SK-N-DZ (cell line): Measurements from ENCODE around the gene RNF41.
A peak's percentile ranks its signal among the peaks of the same experiment; 100 is the strongest.
"Not testable (repeated sequence)": the region's sequence is repeated elsewhere in the genome, so short reads cannot be mapped to it uniquely, and the experiment has no call there.

Experiments
- DNase-seq: peaks from one replicate; pipeline ENCODE4 v3.0.0-alpha.2; 2015; ENCODE audit warnings: low spot score

The RNF41 gene

DNA sequence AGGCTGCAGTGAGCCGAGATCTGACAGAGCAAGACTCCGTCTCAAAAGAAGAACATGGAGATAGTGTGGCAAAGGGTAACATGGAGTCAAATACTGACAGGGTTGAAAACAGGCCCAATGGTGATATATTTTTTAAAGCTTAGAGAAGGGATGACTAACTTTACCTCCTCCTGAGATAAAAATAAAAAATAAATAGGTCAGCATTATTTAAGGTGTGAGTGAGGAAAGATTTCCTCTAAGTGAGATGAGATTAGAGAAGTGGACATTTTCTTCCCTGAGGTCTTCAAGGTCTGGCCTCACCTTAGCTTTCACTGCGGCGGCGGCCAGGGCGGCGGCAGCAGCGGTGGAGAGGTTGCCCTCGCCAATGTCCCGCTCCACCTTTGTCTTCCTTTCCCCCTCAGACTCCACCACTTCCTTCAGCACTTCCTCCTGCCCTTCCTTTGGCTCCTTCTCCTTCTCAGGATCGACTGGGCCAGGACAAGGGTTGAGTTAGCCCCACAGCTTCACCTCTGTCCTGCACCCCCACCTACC, 52.4 kb downstream of the RNF41 start:
- DNase-seq = no peak

DNA sequence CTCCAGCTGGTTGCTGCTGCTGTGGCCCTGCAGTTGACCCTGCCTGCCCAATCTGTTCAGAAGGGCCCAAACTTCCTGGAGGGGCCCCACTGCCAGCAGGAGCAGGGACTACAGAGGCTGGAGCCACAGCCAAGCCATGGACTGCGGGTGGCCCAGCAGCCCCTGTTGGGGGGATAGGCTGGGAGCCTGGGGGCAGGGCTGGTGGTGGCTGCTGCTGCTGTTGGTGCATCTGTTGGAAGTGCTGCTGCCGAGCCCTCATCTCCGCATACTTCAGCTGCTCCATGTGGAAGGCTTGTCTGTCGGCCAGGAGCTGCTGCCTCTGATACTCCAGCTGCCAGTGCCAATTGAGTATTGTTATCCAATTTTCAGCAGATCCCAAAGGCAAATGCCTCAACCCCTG, 56.4 kb downstream of the RNF41 start:
- DNase-seq = no peak

DNA sequence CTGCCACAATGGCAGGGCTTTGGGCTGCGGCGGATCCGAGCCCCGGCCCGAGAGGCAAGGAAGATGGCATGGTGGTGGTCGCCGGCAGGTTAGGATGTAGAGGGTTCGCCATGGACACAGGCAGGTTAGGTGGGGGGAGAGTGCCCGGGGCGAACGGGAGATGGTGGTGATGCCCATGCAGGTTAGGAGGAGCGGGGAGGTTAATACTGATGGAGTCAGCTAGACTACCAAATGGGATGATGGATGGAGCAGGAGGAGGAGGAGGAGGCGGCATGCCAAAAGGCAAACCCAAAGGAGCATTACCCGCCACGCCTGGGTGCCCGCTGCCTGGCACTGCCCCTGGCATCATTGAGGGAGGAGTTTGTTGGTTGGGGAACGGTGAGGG, 57.4 kb downstream of the RNF41 start:
- DNase-seq = no peak

DNA sequence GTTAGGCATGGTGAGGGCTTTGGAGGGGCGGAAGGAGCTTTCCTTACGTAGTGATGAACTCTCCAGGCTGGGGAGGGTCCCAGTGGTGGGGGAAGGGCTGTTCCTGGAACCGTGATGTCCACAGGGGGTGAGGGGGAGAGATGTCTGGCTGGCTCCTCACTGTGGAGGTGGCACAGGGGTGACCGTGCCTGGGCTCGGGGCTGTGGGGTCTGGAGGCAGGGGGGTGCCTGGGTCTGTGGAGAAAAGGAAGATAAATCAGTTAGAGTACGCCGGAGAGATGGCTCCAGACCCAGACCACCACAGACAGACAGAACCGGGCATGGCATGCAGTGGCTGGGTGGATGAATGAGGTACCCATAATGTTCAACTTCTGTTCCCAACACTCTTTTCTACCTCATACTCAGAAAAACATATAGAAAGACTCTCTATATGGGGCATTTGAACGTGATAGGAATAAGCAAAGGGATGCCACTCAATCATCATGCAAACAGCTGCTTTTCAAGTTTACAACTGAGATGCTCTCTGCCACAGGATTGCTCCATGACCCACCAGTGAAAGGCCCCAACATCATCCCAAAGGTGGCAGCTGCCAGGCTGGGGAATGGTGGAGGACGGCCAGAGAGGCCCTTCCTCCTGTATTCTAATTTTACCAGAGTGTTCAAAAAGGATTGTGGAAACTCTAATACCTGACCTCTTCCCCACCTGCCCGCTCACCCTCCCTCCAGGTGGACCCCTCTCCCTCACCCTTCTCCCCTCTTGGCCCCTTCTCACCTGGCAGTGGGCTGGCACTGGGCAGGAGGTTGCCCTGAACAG, 58.0 kb downstream of the RNF41 start:
- DNase-seq = no peak

DNA sequence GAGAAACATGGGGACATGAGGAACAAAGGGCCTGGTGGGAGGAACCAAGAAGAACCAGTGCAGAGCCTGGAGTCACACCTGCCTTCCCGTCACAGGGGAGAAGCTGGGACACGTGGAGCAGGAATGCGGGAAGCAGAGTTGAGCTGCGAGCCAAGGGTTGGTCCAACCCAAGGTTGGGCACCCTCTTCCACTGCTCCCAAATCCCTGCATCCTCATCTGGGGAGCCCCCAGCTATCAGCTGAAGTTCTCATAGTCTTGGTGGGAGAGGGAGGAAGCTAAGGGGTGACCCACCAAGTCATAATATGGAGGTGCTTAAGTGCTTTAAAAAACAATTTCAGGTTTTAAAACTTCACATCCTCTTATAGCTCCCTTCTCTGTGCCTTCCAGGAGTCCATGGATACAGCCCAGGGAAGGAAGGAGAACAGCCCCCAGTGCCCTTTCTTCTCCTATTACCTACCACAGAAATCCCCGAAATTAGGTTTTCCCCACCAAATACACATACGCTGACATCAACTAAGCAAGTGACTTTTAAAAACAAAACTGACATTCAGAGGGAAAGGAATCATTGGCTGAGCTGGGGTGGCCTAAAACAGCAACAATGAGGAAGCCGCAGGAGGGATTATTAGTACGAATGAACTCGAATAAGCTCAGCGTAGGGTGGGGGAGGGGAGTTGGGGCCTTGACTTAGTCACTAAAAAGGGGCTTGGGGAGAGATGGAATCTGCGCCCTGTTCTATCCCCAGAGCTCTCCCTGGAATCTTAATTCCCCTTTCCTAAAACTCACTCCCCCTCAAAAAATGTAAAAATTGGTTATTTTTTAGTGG, 59.0 kb downstream of the RNF41 start:
- no peak for DNase-seq

DNA sequence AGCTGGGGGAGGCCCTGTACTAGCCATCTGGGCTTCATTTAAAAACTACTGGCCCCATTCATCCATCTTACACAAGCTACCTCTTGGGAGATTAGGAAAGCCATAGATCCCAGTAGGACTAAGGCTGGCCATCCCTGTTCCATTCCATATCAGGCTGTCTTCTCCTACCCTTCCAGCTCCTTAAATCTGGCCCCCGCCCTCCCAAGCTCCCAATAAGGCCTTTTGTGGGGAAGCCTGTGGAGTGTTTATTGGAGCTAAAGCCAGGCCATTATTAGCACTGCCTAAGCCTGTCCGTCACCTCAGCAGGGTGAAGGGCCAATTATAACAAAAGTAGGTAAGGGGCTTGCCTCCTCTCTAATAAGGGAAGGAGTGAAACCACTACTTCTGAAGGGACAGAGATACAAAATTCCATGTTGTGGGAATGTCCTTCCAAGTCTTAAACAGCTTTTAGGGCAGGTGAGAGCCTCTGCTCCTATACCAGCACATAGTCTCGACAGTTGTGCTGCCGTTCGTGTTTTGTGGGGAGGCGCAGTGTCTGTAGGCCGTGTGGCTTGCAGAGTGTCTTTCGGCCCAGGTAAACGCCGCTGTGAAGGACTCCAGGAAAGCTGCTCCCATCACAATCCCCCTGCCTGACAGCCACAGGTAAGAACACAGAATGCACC, 59.9 kb downstream of the RNF41 start:
- no peak for DNase-seq

DNA sequence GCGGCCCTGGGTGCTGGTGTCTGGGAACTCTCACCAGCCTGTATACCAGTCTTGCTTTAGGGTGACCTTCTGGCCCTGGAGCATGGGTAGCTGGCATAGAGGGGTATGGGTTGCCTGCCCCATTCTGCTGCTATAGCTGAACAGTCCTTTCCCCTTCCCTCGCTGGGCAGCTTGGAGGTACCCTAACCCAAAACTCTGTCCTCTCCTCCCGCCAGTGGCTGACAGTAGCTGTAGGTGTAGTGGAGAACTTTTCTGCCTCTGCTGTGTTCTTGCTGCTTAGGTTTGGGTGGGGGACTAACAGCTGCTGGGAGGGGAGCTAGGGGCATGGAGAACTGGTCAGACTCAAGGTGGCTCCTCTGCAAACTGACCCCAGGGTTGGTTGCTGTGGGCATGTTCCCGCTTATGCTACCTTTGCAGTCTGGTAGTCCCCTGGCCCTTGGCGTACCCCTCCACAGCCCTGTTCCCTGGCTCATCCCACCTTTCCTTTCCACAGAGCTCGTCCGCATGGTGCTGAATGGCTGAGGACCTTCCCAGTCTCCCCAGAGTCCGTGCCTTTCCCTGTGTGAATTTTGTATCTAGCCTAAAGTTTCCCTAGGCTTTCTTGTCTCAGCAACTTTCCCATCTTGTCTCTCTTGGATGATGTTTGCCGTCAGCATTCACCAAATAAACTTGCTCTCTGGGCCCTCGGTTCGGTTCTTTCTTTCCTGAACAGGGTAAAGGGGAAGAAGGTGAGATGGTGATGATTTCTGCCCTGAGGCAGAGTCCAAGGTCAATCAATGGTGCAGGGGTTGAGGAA, 60.6 kb downstream of the RNF41 start:
- DNase-seq = no peak

DNA sequence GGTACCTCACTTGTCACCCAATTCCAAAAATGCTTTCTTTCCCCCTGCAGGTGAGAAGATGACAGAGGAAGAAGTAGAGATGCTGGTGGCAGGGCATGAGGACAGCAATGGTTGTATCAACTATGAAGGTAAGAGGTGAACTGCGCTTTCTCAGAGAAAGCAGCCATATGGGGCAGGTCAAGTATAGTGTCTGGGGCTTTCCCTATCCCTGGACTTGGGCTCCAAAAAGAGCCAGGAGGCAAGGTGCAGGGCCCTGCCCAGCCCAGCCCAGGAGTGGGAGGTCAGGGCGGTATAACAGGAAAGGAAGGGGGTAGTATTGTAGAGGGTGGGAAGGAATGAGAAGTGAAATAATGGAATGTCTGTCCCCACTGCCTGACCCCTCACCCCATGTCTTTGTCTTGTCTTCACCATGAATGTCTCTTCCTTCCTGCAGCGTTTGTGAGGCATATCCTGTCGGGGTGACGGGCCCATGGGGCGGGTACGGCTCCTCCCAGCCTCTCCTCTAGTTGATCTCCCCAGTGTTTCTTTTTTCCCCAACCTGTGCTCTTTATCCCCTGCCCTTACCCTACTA, 61.4 kb downstream of the RNF41 start:
- no peak for DNase-seq

DNA sequence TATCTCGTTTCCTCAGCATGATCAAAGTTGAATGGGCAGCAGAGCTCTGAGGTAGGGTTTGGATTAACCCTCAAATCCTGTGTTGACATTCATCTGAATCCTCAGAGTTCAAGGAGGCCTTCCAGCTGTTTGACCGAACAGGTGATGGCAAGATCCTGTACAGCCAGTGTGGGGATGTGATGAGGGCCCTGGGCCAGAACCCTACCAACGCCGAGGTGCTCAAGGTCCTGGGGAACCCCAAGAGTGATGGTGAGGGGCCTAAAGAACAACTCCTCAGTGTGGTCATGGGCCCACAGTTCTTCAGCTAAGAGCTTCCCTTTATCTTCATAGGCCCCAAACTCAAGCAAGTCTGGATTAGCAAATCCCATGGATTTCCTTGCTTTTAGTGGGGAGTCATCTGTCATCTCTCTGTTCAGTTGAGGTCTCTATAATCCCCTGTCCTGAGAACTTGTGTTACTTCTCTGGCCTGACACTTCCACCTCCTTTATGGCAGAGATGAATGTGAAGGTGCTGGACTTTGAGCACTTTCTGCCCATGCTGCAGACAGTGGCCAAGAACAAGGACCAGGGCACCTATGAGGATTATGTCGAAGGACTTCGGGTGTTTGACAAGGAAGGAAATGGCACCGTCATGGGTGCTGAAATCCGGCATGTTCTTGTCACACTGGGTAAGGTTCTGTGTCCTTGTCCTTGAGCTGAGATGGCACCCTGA, 62.1 kb downstream of the RNF41 start:
- no peak for DNase-seq

DNA sequence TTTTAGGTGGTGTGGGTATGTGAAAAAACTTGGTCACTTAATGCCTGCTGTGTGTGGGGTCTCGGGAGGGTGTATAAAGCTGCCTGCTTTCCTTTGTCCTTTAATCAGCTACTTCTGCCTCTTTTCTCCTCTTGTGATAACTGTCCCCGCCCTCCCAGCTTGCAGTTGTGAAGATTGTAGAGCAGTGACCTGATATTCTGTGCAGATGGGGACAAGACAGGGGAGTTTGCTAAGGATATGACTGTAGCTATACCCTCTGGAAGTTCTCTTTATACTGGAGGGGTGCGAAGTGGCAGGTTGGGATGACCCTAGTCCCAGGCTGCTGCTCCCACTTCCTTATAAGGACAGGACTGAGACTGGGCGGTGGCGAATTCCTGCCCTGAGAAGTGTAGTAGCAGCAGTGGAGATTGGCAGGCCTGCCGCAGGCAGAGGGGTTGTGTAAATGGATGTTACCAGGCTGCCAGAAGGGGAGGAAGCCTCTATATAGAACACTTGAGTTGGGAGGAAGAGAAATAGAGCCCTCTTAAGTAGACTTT, 62.7 kb downstream of the RNF41 start:
- DNase-seq = peak; percentile 76

DNA sequence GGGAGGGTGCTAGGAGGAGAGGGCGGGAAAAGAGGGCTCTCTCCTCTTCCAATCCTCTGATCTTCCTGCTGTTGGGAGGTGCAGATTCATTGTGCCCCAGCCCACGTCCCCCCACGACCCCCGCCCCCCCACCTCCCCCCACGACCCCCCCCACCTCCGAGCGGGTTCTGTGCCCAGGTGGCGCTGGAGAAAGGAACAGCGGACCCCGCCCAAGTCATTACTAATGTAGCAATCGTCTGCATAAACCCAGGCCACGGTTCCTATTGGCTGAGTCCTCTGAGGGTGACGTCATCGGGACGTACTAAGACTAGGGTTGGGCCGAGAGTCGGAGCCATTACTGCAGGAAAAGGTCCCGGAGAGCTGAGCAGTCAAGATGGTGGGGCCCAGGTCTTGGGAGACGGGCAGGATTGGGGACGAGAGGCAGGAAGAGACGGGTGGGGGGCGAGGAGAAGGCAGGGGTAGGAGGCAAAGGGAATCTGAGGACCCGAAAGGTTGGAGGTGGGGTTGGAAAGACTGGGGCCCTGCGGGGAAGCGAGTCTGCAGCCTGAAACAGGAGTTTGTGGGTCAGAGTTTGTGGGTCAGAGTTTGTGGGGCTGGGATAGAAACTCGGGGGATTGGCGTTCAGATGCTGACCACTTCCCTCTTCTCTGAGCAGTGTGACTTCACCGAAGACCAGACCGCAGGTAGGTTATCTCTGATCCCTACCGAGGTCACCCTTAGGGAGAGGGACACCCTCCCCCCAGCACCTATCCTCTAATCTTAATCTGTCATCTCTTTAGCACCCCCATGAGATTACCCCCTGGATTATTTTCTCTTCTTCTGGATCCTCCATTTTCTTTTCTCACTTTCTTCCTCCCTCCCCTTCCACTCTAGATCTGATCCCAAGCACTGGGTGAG, 63.4 kb downstream of the RNF41 start, which contains the start of gene MYL6:
TSS of gene MYL6 (plus strand) at position 331 of the 897 bp plus-strand sequence. CDS start at position 374, 43 bp downstream.
- peak; percentile 98 for DNase-seq

DNA sequence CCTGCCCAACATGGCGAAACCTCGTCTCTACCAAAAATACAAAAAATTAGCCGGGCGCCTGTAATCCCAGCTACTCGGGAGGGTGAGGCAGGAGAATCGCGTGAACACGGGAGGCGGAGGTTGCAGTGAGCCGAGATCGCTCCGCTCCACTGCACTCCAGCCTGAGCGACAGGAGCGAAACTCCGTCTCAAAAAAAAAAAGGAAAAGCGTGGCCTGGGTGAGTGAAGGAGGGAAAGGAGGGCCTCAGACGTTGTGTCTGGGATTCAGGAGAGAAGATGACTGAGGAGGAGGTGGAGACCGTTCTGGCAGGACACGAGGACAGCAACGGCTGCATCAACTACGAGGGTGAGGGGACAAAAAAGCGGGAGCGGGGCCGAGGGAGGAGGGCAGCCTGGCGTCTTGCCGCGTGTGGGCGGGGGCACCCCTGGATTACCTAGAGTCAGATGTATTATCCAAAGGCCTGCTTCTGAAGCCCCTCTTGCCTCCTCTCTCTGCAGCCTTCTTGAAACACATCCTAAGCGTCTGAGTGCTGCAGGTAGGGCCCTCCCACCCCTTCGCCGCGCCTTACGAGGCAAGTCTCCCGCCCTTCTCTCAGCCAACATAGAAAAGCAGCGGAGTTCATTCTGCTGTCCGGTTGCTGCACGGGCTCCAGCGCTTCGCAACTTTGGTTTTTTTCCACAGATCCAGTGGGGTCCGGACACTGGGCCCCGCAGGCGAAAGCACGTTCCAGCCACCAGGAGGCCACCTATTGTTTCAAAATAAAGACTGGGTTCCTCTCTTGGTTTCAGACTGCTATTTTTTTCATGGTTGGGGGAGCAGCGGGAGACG, 64.3 kb downstream of the RNF41 start:
- DNase-seq = peak; percentile 88

DNA sequence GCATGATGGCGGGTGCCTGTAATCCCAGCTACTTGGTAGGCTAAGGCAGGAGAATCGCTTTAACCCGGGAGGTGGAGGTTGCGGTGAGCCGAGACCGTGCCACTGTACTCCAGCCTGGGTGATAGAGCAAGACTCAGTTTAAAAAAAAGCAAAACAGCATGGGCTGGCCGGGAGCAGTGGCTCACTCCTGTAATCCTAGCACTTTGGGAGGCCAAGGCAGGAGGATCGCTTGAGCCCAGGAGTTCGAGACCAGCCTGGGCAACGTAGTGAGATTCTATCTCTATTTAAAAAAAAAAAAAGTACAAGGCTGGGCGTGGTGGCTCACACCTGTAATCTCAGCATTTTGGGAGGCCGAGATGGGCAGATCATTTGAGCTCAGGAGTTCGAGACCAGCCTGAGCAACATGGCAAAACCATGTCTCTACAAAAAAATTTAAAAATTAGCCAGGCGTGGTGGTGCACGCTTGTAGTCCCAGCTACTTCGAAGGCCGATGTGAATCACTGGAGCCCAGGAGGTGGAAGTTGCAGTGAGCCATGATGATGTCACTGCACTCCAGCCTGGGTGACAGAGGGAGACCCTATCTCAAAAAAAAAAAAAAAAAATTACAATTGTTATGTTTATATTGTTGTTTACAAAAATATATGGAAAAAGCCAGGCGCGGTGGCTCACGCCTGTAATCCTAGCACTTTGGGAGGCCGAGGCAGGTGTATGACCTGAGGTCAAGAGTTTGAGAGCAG, 65.1 kb downstream of the RNF41 start:
- DNase-seq = not testable (repeated sequence)

DNA sequence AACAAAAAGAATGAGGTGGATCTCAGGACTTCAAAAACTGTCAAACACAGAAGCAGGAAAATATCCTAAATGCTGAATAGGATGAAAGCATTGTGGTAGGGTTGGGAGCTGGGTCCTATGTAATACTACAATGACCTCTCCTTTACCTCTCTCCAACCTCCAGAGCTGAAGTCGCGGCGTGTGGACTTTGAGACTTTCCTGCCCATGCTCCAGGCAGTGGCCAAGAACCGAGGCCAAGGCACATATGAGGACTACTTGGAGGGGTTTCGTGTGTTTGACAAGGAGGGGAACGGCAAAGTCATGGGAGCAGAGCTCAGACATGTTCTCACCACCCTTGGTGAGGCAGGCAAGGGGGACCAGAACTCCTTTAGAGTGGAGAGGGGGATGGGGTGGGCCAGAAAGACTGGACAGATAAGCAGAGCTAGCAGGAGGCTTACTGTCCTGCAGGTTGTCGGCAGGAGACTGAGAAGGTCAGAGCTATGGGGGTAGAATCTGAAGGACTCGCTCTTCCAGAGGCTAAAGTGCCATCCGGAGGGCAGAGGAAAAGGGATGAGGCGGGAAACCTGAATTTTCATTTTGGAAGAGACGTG, 66.4 kb downstream of the RNF41 start:
- no peak for DNase-seq

DNA sequence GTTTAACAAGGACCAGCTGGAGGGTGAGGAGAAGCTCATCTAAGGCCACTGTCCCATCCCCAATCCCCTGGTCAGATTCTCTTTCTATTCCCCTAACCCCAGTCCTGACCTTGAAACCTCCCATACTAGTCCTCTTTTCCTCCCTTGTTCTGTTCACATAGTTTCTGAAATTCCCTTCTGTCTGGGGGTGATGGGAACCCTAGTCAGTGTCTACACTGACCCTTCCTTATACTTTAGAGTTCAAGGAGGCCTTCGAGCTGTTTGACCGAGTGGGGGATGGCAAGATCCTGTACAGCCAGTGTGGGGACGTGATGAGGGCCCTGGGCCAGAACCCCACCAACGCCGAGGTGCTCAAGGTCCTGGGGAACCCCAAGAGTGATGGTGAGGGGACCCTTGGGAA, 66.9 kb downstream of the RNF41 start:
- no peak for DNase-seq

DNA sequence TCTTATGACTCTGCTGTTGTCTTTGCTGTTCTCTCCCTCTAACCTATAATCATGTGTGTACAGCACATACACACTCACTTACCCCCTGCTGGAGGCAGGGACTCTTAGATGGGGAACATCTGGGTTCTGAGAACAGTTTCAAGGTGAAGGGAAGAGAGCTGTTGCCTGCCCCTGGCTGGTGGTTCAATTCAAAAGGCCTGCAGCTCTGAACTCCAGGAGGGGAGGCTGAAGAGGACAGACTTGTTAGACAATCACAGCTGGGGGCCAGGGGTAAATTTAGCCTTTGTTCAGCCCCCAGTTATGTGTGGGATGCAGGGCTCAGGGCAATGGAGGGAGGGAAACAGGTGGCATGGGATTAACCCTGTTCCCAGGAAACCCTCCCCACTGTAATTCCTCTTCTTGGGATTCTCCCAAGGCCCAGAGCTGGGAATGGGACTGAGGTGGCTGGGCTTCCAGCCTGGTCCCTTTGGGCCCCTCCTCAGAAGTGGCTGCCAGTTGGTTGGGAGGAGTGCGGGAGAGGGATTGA, 67.4 kb downstream of the RNF41 start:
- DNase-seq = no peak

DNA sequence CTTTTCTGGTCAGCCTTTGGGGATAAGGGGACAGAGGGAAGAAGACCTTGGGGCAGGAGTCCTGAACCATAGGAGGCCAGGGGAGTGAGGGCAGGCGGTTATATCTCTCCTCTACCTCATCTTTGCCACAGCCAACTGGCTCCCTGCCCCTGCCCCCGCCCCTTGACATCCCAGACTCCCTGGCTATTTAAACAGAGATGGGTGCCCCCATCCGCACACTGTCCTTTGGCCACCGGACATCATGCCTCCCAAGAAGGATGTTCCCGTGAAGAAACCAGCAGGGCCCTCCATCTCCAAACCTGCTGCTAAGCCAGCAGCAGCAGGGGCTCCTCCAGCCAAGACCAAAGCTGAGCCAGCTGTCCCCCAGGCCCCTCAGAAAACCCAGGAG, 68.0 kb downstream of the RNF41 start:
- no peak for DNase-seq
